PC-9 (cell line): ENCODE data around the gene SRSF7. TPM values are rescaled to one million over a fixed set of nuclear protein-coding genes. Genes with fewer than 3 reads are reported as not detected.

Source experiments
- BruUV-seq: library from RNA; stranded (reverse); fragments of 400-500 nt; replicated peaks from 2 replicates; lab custom pipeline; 2021; lab: Mats Ljungman, UMichigan
- CTCF ChIA-PET: fragments of 300-600 bp; sonication (Branson Sonifier 250); formaldehyde crosslinking; loops from one replicate; lab custom pipeline; 2022; ENCODE audit warnings: antibody characterized with exemption; lab: Charles Lee
- POLR2A ChIA-PET: fragments of 300-600 bp; sonication (Branson Sonifier 250); formaldehyde crosslinking; loops from one replicate; lab custom pipeline; 2022; ENCODE audit warnings: antibody characterized with exemption; ENCODE audit not compliant: unreplicated experiment; lab: Charles Lee
- DNase-seq, 2 experiments: peaks; one replicate each; pipeline versions ENCODE4 v3.0.0 to v3.0.0-alpha.2; 2015 to 2022; ENCODE audit warnings: mixed read lengths in 1 of 2
- H2AFZ ChIP-seq: fragments of 200-600 bp; sonication (generic); 2 replicates; pipeline ENCODE4 v1.8.1; 2017; ENCODE audit warnings: antibody characterized with exemption
- H3F3A ChIP-seq: fragments of 200-600 bp; sonication (generic); 2 replicates; pipeline ENCODE4 v1.8.1; 2017; ENCODE audit warnings: antibody characterized with exemption, mild to moderate bottlenecking, low read depth; ENCODE audit not compliant: insufficient read depth
- H3K27ac ChIP-seq: fragments of 200-600 bp; sonication (generic); 2 replicates; pipeline ENCODE4 v1.6.1; 2016; ENCODE audit warnings: mixed run types
- H3K27me3 ChIP-seq: fragments of 200-600 bp; sonication (generic); 2 replicates; pipeline ENCODE4 v1.6.1; 2016; ENCODE audit warnings: low read depth, mixed run types; ENCODE audit not compliant: insufficient read depth
- H3K36me3 ChIP-seq: fragments of 200-600 bp; sonication (generic); 2 replicates; pipeline ENCODE4 v1.6.1; 2016; ENCODE audit warnings: low read depth, mixed run types
- H3K4me1 ChIP-seq: fragments of 200-600 bp; sonication (generic); replicated peaks from 2 replicates; pipeline ENCODE4 v1.6.1; 2016; ENCODE audit warnings: mixed run types; ENCODE audit not compliant: insufficient read depth
- H3K4me2 ChIP-seq: fragments of 200-600 bp; sonication (generic); 2 replicates; pipeline ENCODE4 v1.6.1; 2017; ENCODE audit warnings: mixed run types
- H3K4me3 ChIP-seq: fragments of 200-600 bp; sonication (generic); 2 replicates; pipeline ENCODE4 v1.6.1; 2016; ENCODE audit warnings: mixed run types
- H3K79me2 ChIP-seq: fragments of 200-600 bp; sonication (generic); 2 replicates; pipeline ENCODE4 v1.6.1; 2017; ENCODE audit warnings: low read depth, mixed run types
- H3K9me2 ChIP-seq: fragments of 200-600 bp; sonication (generic); 2 replicates; pipeline ENCODE4 v1.8.1; 2017; ENCODE audit warnings: mild to moderate bottlenecking; ENCODE audit not compliant: insufficient read depth
- H3K9me3 ChIP-seq: fragments of 200-600 bp; sonication (generic); 2 replicates; pipeline ENCODE4 v1.8.1; 2016; ENCODE audit warnings: low read depth; ENCODE audit not compliant: insufficient read depth
- H4K20me1 ChIP-seq: fragments of 200-600 bp; sonication (generic); 2 replicates; pipeline ENCODE4 v1.8.1; 2017; ENCODE audit not compliant: insufficient read depth
- EZH2 ChIP-seq: fragments of 200-600 bp; sonication (generic); IDR thresholded peaks from 2 replicates; pipeline ENCODE4 v1.8.0; 2017; ENCODE audit warnings: antibody characterized with exemption, low read depth
- intact Hi-C: fragments of 100-400 bp; cut with micrococcal nuclease; formaldehyde crosslinking; loops from one replicate; pipeline ENCODE4 v1.10.0; 2022; ENCODE audit not compliant: unreplicated experiment
- total RNA-seq: library from RNA; stranded (reverse); gene quantifications from 2 replicates; pipeline ENCODE4 v1.2.3, GENCODE V29; 2021
- TF ChIP-seq, protein P1 (sequence below): fragments of 200-600 bp; sonication (generic); conservative IDR thresholded peaks from 2 replicates; pipeline ENCODE4 v1.6.1; 2017; ENCODE audit warnings: mixed run types, antibody characterized with exemption, mild to moderate bottlenecking, moderate library complexity

SRSF7 gene
- total RNA-seq, 1 experiment from 2014 or later, result 111 TPM

DNA sequence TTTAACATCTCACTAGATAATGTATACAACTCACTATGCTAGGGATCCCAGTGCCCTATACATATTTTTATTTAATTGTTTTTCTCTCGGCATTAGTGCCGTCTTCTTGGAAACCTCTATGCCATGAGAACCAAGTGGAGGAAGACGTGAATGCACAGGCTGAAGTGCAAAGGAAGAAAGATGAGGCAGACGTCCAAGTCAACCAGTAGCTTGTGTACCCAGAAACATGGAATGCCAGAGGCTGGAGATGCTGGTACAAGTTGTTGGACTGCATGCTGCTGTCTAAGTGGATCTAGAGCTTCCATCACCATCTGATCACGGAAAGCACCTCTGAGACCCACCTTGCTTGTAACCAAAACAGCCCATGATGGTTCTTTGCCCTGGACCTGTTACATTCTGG, 14.4 kb upstream of the SRSF7 start:
- ChIA-PET POLR2A (no interaction called here), CTCF (no interaction called here)
- H3K36me3 ChIP-seq, result no peaks in the 10 kb centered on the region
- H3K4me1 ChIP-seq, result peaks cover 20% of the 10 kb centered on the region
- no peak overlapping the region for H3K4me3 ChIP-seq
- peaks cover 4% of the 10 kb centered on the region; the same call in 1 of the 2 replicates for H3F3A ChIP-seq
- intact Hi-C loops, result no loop called here
- no peaks in the 10 kb centered on the region for H3K9me2 ChIP-seq
- BruUV-seq, result no TSS peak
- DNase-seq, result no peak
- no peak overlapping the region for H3K27ac ChIP-seq
- H2AFZ ChIP-seq, result no peak overlapping the region
- H3K79me2 ChIP-seq, result no peaks in the 10 kb centered on the region
- no peak for TF ChIP-seq EZH2
- TF ChIP-seq, protein P1, sequence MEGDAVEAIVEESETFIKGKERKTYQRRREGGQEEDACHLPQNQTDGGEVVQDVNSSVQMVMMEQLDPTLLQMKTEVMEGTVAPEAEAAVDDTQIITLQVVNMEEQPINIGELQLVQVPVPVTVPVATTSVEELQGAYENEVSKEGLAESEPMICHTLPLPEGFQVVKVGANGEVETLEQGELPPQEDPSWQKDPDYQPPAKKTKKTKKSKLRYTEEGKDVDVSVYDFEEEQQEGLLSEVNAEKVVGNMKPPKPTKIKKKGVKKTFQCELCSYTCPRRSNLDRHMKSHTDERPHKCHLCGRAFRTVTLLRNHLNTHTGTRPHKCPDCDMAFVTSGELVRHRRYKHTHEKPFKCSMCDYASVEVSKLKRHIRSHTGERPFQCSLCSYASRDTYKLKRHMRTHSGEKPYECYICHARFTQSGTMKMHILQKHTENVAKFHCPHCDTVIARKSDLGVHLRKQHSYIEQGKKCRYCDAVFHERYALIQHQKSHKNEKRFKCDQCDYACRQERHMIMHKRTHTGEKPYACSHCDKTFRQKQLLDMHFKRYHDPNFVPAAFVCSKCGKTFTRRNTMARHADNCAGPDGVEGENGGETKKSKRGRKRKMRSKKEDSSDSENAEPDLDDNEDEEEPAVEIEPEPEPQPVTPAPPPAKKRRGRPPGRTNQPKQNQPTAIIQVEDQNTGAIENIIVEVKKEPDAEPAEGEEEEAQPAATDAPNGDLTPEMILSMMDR, result no peak
- H3K4me2 ChIP-seq, result no peak overlapping the region
- H3K9me3 ChIP-seq, result no peaks in the 10 kb centered on the region
- no peaks in the 10 kb centered on the region for H3K27me3 ChIP-seq
- no peaks in the 10 kb centered on the region for H4K20me1 ChIP-seq

DNA sequence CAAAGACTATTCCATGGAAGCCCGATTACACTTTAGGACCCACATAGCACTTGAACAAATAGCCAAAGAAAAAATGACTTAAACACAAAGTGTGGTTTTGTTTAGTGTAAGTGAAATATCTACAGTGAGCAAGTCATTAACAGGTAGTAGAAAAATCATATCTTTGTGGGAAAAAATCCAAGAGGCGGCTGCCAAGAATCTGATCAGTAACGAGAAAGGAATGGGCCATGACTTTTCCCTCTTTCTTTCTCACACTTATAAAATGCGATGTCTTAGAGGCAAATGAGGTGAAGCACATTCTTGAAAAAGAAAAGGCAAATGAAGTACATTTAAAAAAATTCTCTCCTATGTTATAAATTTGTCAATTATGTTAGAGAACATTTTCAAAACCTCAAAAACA, 14.0 kb upstream of the SRSF7 start:
- Histone ChIP-seq H3K9me3 (no peaks in the 10 kb centered on the region), H4K20me1 (no peaks in the 10 kb centered on the region), H3F3A (peaks cover 4% of the 10 kb centered on the region; the same call in 1 of the 2 replicates), H3K4me1 (peaks cover 20% of the 10 kb centered on the region), H3K9me2 (no peaks in the 10 kb centered on the region), H3K4me3 (no peak overlapping the region), H3K27me3 (no peaks in the 10 kb centered on the region), H3K4me2 (no peak overlapping the region), H2AFZ (no peak overlapping the region), H3K36me3 (no peaks in the 10 kb centered on the region), H3K79me2 (no peaks in the 10 kb centered on the region), H3K27ac (no peak overlapping the region)
- TF ChIP-seq, protein P1, result no peak
- no peak for TF ChIP-seq EZH2
- POLR2A ChIA-PET, result no interaction called here
- intact Hi-C loops, result no loop called here
- DNase-seq, result peak in 1 of 2 experiments; percentile 18
- CTCF ChIA-PET, result no interaction called here
- no TSS peak for BruUV-seq

DNA sequence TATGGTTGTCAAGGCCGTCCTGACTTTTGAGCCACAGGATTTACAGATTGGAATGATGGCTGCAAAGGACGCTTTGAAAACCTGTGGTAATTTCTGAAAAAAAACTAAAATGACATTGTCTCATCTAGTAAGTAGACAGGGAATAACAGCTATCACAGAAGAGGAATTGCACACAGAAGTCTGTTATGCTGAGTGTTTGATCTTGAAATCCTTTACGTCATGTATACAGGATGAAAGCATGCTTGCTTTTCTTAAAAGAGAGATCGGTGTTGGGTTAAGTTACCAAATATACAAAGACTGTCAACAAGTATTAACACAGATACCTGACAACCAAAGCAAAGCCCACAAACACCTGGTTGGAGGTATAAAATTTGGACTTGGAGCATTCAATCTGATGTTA, 12.6 kb upstream of the SRSF7 start:
- no peak overlapping the region for H2AFZ ChIP-seq
- H3K9me3 ChIP-seq, result no peaks in the 10 kb centered on the region
- H3K27ac ChIP-seq, result no peak overlapping the region
- ChIA-PET POLR2A (interaction anchor here (0.6 kb wide), 1 partner anchor 9 kb away, joined by 7 read pairs; no protein-coding TSS in a partner anchor), CTCF (interaction anchor here (0.5 kb wide), 1 partner anchor 43 kb away, joined by 3 read pairs; no protein-coding TSS in a partner anchor)
- H3K4me1 ChIP-seq, result peaks cover 20% of the 10 kb centered on the region
- no TSS peak for BruUV-seq
- H3K27me3 ChIP-seq, result no peaks in the 10 kb centered on the region
- no peak overlapping the region for H3K4me3 ChIP-seq
- DNase-seq, result no peak
- H3K36me3 ChIP-seq, result no peaks in the 10 kb centered on the region
- intact Hi-C loops, result no loop called here
- no peak for TF ChIP-seq EZH2
- TF ChIP-seq, protein P1, result no peak
- no peaks in the 10 kb centered on the region for H3K9me2 ChIP-seq
- peaks cover 4% of the 10 kb centered on the region; the same call in 1 of the 2 replicates for H3F3A ChIP-seq
- H4K20me1 ChIP-seq, result no peaks in the 10 kb centered on the region
- H3K4me2 ChIP-seq, result no peak overlapping the region
- no peaks in the 10 kb centered on the region for H3K79me2 ChIP-seq
